ENCODE data around the gene NUDT4B. TPM values are rescaled to one million over a fixed set of nuclear protein-coding genes. Genes with fewer than 3 reads are reported as not detected.
"Not testable (repeated sequence)": the region's sequence is repeated elsewhere in the genome, so short reads cannot be mapped to it uniquely, and the experiment has no call there.

Gene NUDT4B
- not detected for total RNA-seq

DNA sequence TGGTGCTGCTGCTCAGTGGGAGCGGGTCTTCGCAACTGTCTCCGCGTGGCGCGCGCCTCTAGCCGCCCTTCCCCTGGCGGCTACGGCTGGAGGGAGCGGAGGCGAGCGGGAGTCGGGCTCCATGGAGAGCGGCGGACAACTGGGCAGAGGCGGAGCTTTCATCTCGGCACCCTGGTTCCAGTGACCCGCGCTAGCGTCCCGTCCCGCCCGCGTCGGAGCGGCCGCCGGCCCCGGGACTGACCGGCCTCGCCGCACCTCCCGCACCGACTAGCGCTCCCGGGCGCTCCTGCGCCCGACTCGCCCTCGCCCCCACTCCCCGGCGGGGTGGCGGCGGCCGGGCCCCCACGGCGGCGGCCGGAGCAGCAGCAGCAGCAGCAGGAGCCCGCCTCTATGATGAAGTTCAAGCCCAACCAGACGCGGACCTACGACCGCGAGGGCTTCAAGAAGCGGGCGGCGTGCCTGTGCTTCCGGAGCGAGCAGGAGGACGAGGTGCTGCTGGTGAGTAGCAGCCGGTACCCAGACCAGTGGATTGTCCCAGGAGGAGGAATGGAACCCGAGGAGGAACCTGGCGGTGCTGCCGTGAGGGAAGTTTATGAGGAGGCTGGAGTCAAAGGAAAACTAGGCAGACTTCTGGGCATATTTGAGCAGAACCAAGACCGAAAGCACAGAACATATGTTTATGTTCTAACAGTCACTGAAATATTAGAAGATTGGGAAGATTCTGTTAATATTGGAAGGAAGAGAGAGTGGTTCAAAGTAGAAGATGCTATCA is at the start of gene NUDT4B:
NUDT4B (plus strand) TSS at position 212 of the 772 bp plus-strand sequence; CDS start at position 391, 179 bp downstream.
- H3K9me3 Mint-ChIP-seq (ENCODE audit: insufficient read depth); H3K27ac Mint-ChIP-seq; CTCF ChIA-PET; DNase-seq; H3K4me3 Mint-ChIP-seq; POLR2A ChIA-PET; H3K36me3 Mint-ChIP-seq (ENCODE audit: low read depth); H3K27me3 Mint-ChIP-seq (ENCODE audit: low read depth); H3K4me1 Mint-ChIP-seq (ENCODE audit: low read depth): not testable (repeated sequence)
- peak; percentile 82 for ATAC-seq

DNA sequence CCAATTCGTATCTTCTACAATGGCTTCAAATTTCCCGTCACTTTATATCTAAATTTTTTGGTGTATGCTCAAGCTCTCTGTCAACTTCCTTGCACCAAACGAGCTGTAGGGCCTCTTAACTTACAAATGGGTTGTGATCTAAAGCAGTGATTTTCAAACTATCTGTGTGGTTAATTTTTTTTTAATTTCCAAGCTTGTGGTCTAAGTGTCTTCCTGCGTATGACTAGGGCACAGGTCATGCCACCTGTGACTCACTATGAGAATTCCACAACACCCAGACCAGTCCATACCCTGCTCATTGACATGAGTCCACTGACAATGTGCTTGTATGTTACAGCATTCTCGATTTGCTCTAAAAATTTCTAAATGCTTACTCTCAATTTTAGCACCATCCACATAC is 49.2 kb upstream of the NUDT4B start:
- H3K4me3 Mint-ChIP-seq; H3K9me3 Mint-ChIP-seq (ENCODE audit: insufficient read depth); H3K27ac Mint-ChIP-seq; DNase-seq; H3K4me1 Mint-ChIP-seq (ENCODE audit: low read depth); CTCF ChIA-PET; H3K27me3 Mint-ChIP-seq (ENCODE audit: low read depth); H3K36me3 Mint-ChIP-seq (ENCODE audit: low read depth); POLR2A ChIA-PET: not testable (repeated sequence)
- peak; percentile 60 for ATAC-seq

DNA sequence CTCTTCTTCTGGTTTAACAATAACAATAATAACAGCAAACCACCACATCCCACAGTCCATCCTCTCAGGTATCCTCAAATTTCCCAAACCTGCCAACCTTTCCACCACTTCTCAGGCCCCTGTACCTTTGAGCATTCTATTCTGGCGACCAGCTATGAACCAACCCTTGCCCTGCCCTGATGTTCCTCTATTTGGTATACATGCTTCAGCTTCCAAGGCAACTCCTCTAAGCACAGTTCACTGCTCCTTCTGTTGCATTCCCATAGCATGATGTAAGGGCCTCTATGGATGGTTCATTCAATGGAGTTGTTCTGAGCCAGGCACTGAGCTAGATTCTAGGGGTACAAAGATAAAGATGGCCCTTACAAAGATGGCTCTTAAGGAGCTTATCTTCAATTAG is 46.3 kb upstream of the NUDT4B start:
- DNase-seq; CTCF ChIA-PET; ATAC-seq; H3K4me3 Mint-ChIP-seq; H3K27me3 Mint-ChIP-seq (ENCODE audit: low read depth); POLR2A ChIA-PET; H3K9me3 Mint-ChIP-seq (ENCODE audit: insufficient read depth); H3K4me1 Mint-ChIP-seq (ENCODE audit: low read depth); H3K36me3 Mint-ChIP-seq (ENCODE audit: low read depth); H3K27ac Mint-ChIP-seq: not testable (repeated sequence)

DNA sequence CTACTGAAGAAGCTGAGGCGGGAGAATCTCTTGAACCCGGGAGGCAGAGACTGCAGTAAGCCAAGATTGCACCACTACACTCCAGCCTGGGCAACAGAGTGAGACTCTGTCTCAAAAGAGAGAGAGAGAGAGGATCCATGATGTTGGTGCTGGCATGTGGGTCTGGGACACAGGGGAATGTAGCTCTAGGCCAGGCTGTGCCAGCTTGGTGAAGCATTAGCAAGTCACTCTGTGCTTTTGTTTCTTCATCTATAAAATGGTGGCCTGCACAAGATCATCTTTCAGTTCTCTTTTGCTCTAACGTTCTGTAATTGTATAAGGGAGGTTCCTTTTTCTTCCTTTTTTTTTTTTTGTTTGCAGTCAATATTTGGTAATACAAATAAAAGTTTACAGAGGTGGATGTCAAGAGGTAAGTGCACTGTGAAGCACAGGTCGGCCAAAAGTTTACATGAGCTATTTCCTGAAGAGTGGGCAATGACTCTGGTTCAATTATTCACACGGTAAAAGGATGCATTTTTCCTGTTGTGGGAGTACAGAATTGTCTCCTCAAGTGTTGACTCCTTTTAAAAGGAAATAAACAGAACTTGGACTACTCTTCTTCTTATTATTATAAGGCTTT is 44.5 kb upstream of the NUDT4B start:
- H3K9me3 Mint-ChIP-seq (ENCODE audit: insufficient read depth); H3K4me3 Mint-ChIP-seq; DNase-seq; H3K36me3 Mint-ChIP-seq (ENCODE audit: low read depth); H3K27ac Mint-ChIP-seq; ATAC-seq; H3K4me1 Mint-ChIP-seq (ENCODE audit: low read depth); CTCF ChIA-PET; H3K27me3 Mint-ChIP-seq (ENCODE audit: low read depth); POLR2A ChIA-PET: not testable (repeated sequence)

DNA sequence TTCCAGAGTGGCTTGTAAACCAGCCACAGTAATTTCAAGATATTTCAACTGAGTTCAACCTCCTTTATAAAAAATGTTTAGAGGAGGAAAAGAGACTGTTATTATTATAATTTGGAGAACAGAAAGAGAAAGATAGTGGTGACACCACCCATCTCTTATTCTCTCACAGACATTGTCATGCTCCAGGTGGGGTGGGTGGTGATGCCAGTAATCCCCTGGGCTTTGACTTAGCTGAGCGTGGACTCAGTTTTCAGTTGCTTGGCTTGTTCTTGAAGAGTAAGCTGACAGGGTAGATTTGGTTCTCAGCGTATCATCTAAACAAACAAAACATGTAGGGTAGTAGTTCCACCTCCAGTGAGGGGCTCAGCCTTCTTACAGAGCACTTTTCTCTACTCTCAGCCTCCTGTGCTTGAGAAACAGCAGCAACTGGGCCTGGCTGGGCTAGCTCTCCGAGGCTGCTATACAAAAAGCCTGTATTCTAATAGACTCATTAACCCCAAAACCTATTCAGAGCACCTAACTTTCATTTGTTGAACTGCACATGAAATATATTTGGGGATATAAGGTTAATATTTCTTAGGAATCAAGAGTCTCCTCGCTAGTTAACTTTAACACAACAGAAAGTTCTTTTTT is 43.1 kb upstream of the NUDT4B start:
- H3K9me3 Mint-ChIP-seq (ENCODE audit: insufficient read depth), result not testable (repeated sequence)

DNA sequence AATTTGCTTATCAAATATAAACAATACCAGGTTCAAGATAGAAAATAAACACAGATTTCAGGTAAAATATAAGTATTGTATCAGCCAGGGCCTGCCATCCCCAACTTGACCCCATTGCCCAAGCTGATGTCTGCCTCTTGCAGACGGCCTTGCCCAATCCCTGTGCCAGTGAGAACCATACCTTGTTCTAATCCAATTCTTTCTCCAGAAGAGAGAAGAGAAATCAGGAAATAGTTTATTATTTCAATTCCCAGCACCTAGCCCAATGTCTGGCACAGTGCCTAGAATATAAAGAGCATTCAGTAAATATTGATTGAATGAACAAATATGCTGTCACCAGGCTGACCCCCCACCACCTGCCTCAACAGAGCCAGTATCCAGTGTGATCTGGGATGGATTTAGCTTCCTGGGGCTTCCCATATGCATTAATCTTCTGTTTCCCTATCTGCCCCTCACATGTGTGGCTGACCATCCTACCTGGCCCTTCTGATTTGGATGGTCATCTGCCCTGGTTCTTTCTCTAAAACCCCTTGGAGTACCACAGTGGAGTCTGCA is 39.7 kb upstream of the NUDT4B start:
- H3K27ac Mint-ChIP-seq; H3K27me3 Mint-ChIP-seq (ENCODE audit: low read depth); H3K9me3 Mint-ChIP-seq (ENCODE audit: insufficient read depth); ATAC-seq; CTCF ChIA-PET; H3K36me3 Mint-ChIP-seq (ENCODE audit: low read depth); H3K4me3 Mint-ChIP-seq; H3K4me1 Mint-ChIP-seq (ENCODE audit: low read depth); DNase-seq; POLR2A ChIA-PET: not testable (repeated sequence)

More for the DNA sequence above, 43.1 kb upstream of the NUDT4B start:
- CTCF ChIA-PET; H3K4me1 Mint-ChIP-seq (ENCODE audit: low read depth); POLR2A ChIA-PET; H3K27ac Mint-ChIP-seq; H3K4me3 Mint-ChIP-seq; ATAC-seq; DNase-seq; H3K27me3 Mint-ChIP-seq (ENCODE audit: low read depth); H3K36me3 Mint-ChIP-seq (ENCODE audit: low read depth): not testable (repeated sequence)

DNA sequence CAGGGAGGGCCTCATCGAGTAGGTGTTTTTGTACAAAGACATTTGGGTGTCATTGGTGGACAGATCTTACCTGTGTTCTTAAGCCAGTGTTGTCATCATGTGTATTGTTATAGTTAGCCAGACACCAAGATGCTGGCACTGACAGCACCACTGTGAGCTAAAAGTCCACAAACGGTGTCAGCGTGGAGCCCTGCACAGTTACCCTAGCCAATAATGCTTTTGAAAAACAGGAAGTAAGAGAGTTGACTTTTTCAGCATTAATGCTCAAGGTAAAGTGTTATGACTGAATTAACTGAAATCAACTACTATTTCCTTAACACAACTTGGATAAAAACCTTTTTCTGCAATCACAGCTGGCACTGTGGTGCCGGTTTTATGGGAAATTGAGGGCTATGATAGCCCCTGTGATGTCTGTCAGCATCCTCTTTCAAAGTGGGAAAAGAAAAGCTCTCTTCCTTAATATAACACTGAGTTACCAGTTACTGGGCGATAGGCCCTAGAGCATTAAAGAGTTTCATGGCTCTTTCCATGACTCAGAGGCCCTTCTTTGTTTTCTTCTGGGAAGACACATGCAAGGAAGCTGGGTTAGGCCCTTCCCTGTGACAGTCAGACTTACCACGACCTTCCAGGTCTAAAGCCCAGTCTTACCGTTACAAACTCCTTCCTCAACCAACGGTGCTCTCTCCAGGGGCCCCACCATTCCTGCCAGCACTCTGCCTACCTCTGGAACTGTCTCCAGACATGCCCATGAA is 37.6 kb upstream of the NUDT4B start:
- H3K27ac Mint-ChIP-seq; POLR2A ChIA-PET; H3K4me1 Mint-ChIP-seq (ENCODE audit: low read depth); H3K36me3 Mint-ChIP-seq (ENCODE audit: low read depth); ATAC-seq; H3K4me3 Mint-ChIP-seq; DNase-seq; CTCF ChIA-PET; H3K9me3 Mint-ChIP-seq (ENCODE audit: insufficient read depth); H3K27me3 Mint-ChIP-seq (ENCODE audit: low read depth): not testable (repeated sequence)

DNA sequence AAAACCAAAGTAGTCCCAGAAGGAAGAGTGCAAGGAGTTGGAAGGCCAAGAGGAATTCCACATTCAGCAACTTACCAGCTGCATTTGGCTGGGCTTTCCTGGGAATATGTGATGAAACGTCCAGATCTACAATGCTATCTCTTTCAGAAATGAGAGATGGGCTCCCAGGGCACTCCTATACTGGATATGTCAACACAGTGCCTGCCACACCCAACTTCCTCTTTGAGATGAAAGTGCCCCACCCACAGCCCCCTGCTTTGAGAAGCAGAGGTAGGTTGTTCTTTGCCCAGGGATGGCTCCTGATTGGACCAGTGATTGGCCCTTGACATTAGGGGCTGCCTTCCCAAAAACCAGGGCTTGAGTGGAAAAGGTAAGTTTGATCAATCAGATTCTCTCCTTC is 36.2 kb upstream of the NUDT4B start:
- CTCF ChIA-PET; H3K4me1 Mint-ChIP-seq (ENCODE audit: low read depth); DNase-seq; POLR2A ChIA-PET; H3K27me3 Mint-ChIP-seq (ENCODE audit: low read depth); H3K9me3 Mint-ChIP-seq (ENCODE audit: insufficient read depth); H3K36me3 Mint-ChIP-seq (ENCODE audit: low read depth); ATAC-seq; H3K27ac Mint-ChIP-seq: not testable (repeated sequence)
- peak overlapping the region; percentile 12 for H3K4me3 Mint-ChIP-seq

DNA sequence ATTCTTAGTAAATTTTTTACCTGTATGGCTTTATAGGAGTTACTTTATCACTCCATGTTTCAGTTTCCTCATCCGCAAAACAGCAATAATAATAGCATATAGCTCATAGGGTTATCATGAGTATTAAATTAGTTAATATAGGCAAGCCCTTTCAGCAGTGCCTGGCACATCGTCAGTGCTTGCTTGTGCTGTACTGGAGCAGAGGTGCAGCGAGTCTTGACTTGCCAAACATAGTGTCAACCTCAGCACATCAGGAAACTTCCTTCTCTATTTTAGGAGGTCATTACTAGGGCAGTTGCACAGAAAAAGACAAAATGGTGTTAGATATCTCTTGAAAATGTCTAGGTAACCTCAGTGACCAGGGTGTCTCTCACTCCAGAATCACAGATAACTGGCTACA is 33.1 kb upstream of the NUDT4B start:
- CTCF ChIA-PET; H3K4me1 Mint-ChIP-seq (ENCODE audit: low read depth); H3K27ac Mint-ChIP-seq; H3K36me3 Mint-ChIP-seq (ENCODE audit: low read depth); H3K27me3 Mint-ChIP-seq (ENCODE audit: low read depth); H3K4me3 Mint-ChIP-seq; DNase-seq; H3K9me3 Mint-ChIP-seq (ENCODE audit: insufficient read depth); ATAC-seq; POLR2A ChIA-PET: not testable (repeated sequence)

DNA sequence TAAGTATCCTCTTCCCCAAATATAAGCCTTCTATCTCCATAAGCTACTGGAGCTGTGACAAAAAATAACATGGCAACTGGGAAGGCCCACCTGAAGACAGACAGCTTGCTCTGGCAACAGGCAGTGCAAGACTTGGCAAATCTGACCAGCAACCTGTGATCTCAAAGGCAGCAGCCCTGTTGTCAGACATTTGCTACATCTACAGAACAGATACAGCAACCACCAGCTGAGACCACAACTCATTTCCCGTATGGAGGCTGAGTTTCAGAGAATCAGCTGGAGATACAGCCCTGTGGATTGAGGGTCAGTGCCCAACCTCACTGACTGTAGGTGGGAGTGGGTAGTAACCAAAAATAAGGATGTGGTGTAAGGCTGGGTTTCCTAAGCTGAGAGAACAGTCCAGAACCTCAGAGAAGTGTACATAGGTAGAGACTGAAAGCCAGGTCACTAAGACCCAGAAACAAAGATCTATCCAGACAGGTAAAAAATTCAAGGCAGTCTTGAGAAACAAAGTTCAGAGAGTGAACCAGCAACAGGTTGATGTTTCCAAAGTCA is 31.5 kb upstream of the NUDT4B start:
- H3K9me3 Mint-ChIP-seq (ENCODE audit: insufficient read depth); H3K27ac Mint-ChIP-seq; DNase-seq; H3K36me3 Mint-ChIP-seq (ENCODE audit: low read depth); H3K4me1 Mint-ChIP-seq (ENCODE audit: low read depth); H3K27me3 Mint-ChIP-seq (ENCODE audit: low read depth); POLR2A ChIA-PET; CTCF ChIA-PET; H3K4me3 Mint-ChIP-seq: not testable (repeated sequence)
- ATAC-seq, result peak; percentile 81

DNA sequence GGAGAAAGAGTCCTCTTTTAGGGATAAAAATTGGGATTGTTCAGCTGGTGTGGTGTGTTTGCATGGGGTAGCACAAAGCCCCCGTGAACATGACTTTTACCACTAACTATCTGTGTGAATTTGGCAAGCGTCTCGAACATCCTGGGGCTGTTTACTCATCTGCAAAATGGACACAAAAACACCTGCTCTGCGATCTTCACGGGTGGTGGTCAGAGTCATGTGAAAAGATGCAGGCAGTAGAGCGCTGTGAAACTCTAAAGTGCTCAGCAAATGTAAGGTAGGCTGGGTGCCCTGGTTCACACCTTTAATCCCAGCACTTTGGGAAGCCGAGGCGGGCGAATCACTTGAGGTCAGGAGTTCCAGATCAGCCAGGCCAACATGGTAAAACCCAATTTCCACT is 27.7 kb upstream of the NUDT4B start:
- POLR2A ChIA-PET; H3K27me3 Mint-ChIP-seq (ENCODE audit: low read depth); H3K4me3 Mint-ChIP-seq; DNase-seq; H3K27ac Mint-ChIP-seq; H3K36me3 Mint-ChIP-seq (ENCODE audit: low read depth); ATAC-seq; H3K9me3 Mint-ChIP-seq (ENCODE audit: insufficient read depth); CTCF ChIA-PET; H3K4me1 Mint-ChIP-seq (ENCODE audit: low read depth): not testable (repeated sequence)

DNA sequence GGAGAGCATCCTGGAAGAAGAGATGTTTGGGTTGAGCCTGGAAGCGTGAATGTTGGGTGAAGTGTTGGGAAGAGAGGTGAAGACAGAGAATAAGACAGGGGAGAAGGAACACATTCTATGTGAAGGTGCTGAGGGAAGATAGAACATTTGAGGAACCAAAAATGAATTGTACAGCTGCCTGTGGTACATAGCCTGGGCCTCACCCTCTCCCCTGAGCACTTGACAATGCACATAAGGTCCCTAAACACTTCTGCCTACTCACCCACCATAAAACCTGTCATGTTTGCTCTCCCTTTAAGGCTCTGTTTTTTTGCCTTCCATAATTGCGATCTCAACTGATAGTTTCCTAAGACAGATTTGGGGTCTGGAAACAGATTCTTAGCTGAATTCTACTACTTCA is 25.8 kb upstream of the NUDT4B start:
- H3K4me1 Mint-ChIP-seq (ENCODE audit: low read depth); DNase-seq; H3K9me3 Mint-ChIP-seq (ENCODE audit: insufficient read depth); H3K4me3 Mint-ChIP-seq; ATAC-seq; H3K27ac Mint-ChIP-seq; H3K27me3 Mint-ChIP-seq (ENCODE audit: low read depth); POLR2A ChIA-PET; H3K36me3 Mint-ChIP-seq (ENCODE audit: low read depth); CTCF ChIA-PET: not testable (repeated sequence)
